PC-9 (cell line): ENCODE results near the gene ZBTB43.

Source experiments
- CTCF ChIP-seq: fragments of 200-600 bp; sonication (generic); conservative IDR thresholded peaks from 2 replicates; pipeline ENCODE4 v1.6.1; 2017; ENCODE audit warnings: mixed run types, antibody characterized with exemption, mild to moderate bottlenecking, moderate library complexity
- EZH2 ChIP-seq: fragments of 200-600 bp; sonication (generic); IDR thresholded peaks from 2 replicates; pipeline ENCODE4 v1.8.0; 2017; ENCODE audit warnings: antibody characterized with exemption, low read depth

DNA sequence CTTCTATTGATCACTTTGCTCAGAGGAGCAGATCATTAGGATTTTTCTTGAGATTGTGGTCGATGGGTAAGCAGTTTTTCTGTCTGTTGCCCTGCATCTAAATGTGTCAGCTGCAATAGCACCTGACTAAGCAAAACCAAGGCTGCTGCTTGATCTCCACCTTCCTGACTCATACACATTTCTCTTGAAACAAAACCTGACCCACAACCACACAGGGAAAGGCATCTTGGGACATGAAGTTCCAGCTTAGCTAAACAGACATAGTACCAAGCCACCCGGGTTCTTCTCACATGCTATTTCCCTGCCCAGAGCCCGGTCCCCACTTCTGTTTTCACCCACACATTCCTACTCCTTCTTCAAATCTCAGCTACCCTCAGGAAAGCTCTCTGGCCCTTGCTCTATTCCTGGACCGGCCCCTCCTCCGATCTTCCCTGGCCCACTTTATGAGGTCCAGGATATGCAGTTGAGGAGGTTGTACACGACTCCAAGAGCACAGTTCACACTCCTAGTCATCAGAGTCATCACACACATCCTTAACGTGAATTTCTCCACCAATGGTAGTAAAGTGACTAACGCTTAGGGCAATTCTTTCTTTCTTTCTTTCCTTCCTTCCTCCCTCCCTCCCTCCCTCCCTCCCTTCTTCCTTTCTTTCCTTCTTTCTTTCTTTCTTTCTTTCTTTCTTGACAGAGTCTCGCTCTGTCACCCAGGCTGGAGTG, 16.0 kb upstream of the ZBTB43 start:
- no peak for TF ChIP-seq CTCF
- TF ChIP-seq EZH2: no peak
